ENCODE measurements around the gene LARGE1.

The LARGE1 gene

GRCh38 chr22:33887173-33887572, 33.1 kb downstream of the LARGE1 start:
- in situ Hi-C loops (cut with HindIII; ENCODE audit: low sequenced_read_pairs), result no loop called here

GRCh38 chr22:33886696-33887095, 33.6 kb downstream of the LARGE1 start:
- in situ Hi-C loops (cut with HindIII; ENCODE audit: low sequenced_read_pairs), result no loop called here

GRCh38 chr22:33884829-33885228, 35.4 kb downstream of the LARGE1 start:
- in situ Hi-C loops (cut with HindIII; ENCODE audit: low sequenced_read_pairs), result no loop called here

- in situ Hi-C loops (cut with HindIII; ENCODE audit: low sequenced_read_pairs), result no loop called here
Observed at GRCh38 chr22:33883961-33884808, 36.1 kb downstream of the LARGE1 start.

- in situ Hi-C loops (cut with HindIII; ENCODE audit: low sequenced_read_pairs), result no loop called here
Observed at GRCh38 chr22:33883561-33883960, 36.7 kb downstream of the LARGE1 start.

- in situ Hi-C loops (cut with HindIII; ENCODE audit: low sequenced_read_pairs), result no loop called here
Observed at GRCh38 chr22:33882991-33883390, 37.3 kb downstream of the LARGE1 start.

GRCh38 chr22:33880986-33881385, 39.3 kb downstream of the LARGE1 start:
- in situ Hi-C loops (cut with HindIII; ENCODE audit: low sequenced_read_pairs), result no loop called here

- in situ Hi-C loops (cut with HindIII; ENCODE audit: low sequenced_read_pairs), result no loop called here
Observed at GRCh38 chr22:33879796-33880195, 40.5 kb downstream of the LARGE1 start.

- in situ Hi-C loops (cut with HindIII; ENCODE audit: low sequenced_read_pairs), result no loop called here
Observed at GRCh38 chr22:33875316-33875715, 45.0 kb downstream of the LARGE1 start.

- in situ Hi-C loops (cut with HindIII; ENCODE audit: low sequenced_read_pairs), result no loop called here
Observed at GRCh38 chr22:33874206-33874605, 46.1 kb downstream of the LARGE1 start.

GRCh38 chr22:33873666-33874065, 46.6 kb downstream of the LARGE1 start:
- in situ Hi-C loops (cut with HindIII; ENCODE audit: low sequenced_read_pairs), result no loop called here

GRCh38 chr22:33873186-33873585, 47.1 kb downstream of the LARGE1 start:
- in situ Hi-C loops (cut with HindIII; ENCODE audit: low sequenced_read_pairs), result no loop called here

- in situ Hi-C loops (cut with HindIII; ENCODE audit: low sequenced_read_pairs), result no loop called here
Observed at GRCh38 chr22:33871935-33872334, 48.3 kb downstream of the LARGE1 start.

- in situ Hi-C loops (cut with HindIII; ENCODE audit: low sequenced_read_pairs), result no loop called here
Observed at GRCh38 chr22:33869946-33870345, 50.3 kb downstream of the LARGE1 start.

- in situ Hi-C loops (cut with HindIII; ENCODE audit: low sequenced_read_pairs), result no loop called here
Observed at GRCh38 chr22:33867971-33868370, 52.3 kb downstream of the LARGE1 start.

GRCh38 chr22:33867118-33867866, 53.0 kb downstream of the LARGE1 start:
- in situ Hi-C loops (cut with HindIII; ENCODE audit: low sequenced_read_pairs), result no loop called here

GRCh38 chr22:33866511-33866910, 53.8 kb downstream of the LARGE1 start:
- in situ Hi-C loops (cut with HindIII; ENCODE audit: low sequenced_read_pairs), result no loop called here

GRCh38 chr22:33865996-33866395, 54.3 kb downstream of the LARGE1 start:
- in situ Hi-C loops (cut with HindIII; ENCODE audit: low sequenced_read_pairs), result no loop called here

- in situ Hi-C loops (cut with HindIII; ENCODE audit: low sequenced_read_pairs), result no loop called here
Observed at GRCh38 chr22:33865248-33865647, 55.0 kb downstream of the LARGE1 start.

GRCh38 chr22:33864723-33865130, 55.5 kb downstream of the LARGE1 start:
- in situ Hi-C loops (cut with HindIII; ENCODE audit: low sequenced_read_pairs), result no loop called here

GRCh38 chr22:33861216-33861875, 58.9 kb downstream of the LARGE1 start:
- in situ Hi-C loops (cut with HindIII; ENCODE audit: low sequenced_read_pairs), result no loop called here

- in situ Hi-C loops (cut with HindIII; ENCODE audit: low sequenced_read_pairs), result no loop called here
Observed at GRCh38 chr22:33860386-33860785, 59.9 kb downstream of the LARGE1 start.

Measured in DLD1 (cell line).